NCI-H460 (cell line): Measurements from ENCODE around the gene WNK2. TPM values are rescaled to one million over a fixed set of nuclear protein-coding genes. Genes with fewer than 3 reads are reported as not detected.

Experiments
- DNase-seq: peaks from one replicate; pipeline ENCODE4 v3.0.0-alpha.2; 2016; ENCODE audit warnings: low read depth; ENCODE audit errors: extremely low read depth
- total RNA-seq: library from RNA; depleted of rRNA; stranded (reverse); fragments of >200 nt; shearing (Covaris generic); gene quantifications from 2 replicates; pipeline ENCODE4 v1.2.3, GENCODE V29; 2014

Gene WNK2
- total RNA-seq, 1 experiment from 2014 or later = 4.5 TPM

- no peak for DNase-seq
Measured at GRCh38 chr9:93183131-93183662, 742 bp upstream of the WNK2 start.

DNA sequence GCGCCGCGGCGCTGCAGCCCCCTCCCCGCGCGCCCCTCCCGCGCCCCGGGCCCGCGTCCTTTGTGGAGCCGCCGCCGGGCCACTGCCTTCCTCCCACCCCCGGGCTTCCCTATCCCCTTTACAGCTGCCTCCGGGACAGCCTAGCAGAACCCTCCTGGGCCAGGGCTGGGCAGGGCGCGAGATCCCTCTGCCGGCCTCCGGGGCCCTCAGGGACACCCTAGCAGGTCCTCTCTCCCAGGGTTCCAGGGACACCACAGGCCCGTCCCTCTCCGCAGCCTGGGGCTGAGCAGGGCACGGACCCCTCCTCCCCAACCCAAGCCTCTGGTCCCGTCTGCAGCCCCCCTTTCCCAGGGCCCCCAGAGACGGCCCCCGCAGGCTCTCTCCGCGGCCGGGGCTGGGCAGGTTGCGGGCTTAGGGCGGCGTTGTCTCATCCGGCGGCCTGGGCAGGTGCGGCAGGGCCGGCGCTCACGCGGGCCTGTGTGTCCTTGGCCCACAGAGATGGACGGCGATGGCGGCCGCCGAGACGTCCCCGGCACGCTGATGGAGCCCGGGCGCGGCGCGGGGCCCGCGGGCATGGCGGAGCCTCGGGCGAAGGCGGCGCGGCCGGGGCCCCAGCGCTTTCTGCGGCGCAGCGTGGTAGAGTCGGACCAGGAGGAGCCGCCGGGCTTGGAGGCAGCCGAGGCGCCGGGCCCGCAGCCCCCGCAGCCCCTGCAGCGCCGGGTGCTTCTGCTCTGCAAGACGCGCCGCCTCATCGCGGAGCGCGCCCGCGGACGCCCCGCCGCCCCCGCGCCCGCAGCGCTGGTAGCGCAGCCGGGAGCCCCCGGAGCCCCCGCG, 710 bp downstream of the WNK2 start:
- DNase-seq = no peak

DNA sequence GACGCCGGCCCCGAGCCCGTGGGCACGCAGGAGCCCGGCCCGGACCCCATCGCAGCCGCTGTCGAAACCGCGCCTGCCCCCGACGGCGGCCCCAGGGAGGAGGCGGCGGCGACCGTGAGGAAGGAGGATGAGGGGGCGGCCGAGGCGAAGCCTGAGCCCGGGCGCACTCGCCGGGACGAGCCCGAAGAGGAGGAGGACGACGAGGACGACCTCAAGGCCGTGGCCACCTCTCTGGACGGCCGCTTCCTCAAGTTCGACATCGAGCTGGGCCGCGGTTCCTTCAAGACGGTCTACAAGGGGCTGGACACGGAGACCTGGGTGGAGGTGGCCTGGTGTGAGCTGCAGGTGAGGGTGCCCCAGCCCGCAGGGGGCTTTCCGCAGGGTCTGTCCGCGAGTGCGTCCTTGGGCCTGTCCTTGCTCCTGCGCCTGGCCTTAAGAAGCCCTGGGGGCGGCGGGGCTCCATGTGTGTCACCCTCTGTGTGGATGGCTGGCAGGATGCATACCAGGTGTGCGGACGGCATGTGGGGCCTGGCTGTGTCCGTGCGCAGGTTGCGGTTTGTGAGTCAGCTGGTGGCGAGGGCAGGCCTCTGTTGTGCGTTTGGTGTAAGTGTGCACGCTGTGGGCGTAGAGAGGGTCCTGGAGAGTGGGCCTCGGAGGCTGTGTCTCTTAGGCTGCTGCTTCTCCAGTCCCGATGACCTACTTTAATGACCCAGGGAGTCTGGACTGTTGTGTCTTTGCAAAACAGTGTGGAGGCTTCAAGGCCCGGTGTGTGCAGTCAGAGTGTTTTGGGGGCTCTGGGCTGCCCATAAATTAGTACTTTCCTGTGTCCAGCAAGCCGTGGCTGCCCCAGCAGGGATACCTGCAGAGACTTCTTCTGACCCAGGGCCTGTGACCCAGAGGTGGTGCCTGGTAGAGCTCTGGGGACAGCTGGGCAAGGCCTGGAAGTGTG, 1.6 kb downstream of the WNK2 start:
- DNase-seq = no peak

- DNase-seq = no peak
Measured at GRCh38 chr9:93186215-93186945, 2.4 kb downstream of the WNK2 start.

DNA sequence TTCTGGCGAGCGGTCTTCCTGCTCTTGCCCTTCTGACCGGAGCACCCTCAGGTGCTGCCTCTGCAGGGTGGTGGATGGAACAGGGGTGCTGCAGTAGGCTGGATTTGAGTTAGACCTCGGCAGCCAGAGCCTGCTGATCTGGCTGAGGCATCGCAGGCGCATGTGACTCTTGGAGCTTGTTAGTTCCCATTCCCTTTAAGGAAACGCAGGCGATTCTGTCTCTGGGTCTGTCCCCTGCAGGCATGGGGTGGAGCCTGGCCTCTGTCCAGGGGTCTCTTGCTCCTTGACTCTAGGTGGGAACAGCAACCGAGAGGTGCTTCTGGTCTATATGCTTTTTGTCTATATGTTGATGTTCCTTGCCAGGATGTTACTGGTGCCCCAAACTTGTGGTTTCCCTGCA, 3.1 kb downstream of the WNK2 start:
- no peak for DNase-seq

- DNase-seq = no peak
Measured at GRCh38 chr9:93187574-93187973, 3.6 kb downstream of the WNK2 start.

DNA sequence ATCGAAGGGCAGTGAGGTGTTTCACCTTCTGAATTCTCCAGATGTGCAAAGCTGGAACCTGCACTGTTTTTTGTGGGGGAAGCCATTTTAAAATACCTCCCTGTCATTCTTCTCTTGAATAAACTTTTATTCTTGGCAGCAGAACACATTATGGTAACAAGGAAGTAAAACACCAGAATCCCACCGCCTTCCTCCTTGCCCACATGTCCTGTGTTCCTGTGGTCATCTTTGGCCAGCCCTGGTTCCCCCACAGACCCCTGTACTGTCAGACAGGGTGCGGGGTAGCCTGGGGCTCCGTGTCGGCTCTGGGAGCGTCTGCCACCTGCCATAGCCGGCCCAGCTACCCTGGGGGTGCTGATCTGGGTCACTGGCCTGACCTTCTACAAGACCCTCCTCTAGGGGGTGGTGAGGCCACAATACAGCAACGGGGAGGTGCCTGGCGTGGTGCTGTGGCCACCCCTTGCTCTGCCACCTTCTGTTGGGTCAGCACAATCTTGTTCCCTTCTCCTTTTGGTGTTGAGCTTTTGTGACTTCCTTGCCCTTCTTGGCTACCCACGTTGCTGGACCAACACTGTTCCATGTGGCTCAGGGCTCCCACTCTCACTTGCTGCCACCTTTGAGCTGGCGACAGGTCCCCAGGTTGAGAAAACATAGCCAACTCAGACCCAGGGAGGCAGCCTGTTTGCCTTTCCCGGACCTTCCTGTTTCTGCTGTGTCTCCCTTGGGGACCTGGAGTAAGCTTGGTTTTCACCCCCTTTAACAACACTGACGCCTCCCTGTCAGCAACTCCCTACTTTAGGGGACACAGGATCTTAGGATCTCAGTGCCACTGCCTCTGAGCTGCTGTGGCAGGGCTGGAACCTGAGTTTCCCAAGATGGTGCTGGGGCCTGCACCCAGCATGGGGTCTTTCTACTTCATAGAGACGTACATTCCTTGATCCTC, 4.8 kb downstream of the WNK2 start:
- DNase-seq = no peak

GRCh38 chr9:93189369-93190132, 5.6 kb downstream of the WNK2 start:
- DNase-seq = no peak

DNA sequence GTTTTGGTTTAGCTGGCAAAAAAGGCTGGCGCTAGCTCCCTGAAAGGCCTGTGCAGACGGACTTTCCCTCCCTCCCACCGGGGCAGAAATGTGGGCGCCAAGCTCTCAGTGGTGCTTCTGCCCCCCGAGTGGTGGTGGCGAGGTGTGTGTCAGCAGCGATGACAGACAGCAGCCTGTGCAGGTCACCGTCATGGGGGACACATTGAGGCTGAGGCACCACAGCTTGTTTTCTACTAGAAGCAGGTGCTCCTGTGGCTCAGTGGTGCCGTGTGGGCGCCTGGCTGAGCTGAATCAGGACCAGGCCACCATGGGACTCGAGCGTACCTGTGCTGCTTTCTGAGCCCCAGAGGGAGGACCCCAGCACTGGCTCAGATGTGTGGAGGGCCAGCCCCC, 6.2 kb downstream of the WNK2 start:
- no peak for DNase-seq

- DNase-seq = no peak
Measured at GRCh38 chr9:93190656-93191353, 6.9 kb downstream of the WNK2 start.

DNA sequence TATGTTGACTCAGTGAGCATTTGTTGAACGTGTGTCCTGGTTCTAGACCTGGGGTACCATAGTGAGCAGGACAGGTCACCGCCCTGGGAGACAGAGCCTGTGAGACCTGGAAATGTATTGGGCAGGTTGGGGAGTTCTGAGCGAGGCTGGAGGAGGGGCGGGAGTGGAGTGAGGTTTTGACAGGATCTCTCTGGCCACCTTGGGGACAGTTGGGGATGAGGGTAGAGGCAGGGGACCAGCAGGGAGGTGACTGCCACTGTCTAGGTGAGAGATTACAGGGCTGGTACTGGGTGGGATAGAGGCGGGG, 7.4 kb downstream of the WNK2 start:
- DNase-seq = no peak

- DNase-seq = no peak
Measured at GRCh38 chr9:93192721-93193387, 8.9 kb downstream of the WNK2 start.

- DNase-seq = no peak
Measured at GRCh38 chr9:93193388-93194220, 9.7 kb downstream of the WNK2 start.

GRCh38 chr9:93194221-93194625, 10.3 kb downstream of the WNK2 start:
- DNase-seq = no peak

- no peak for DNase-seq
Measured at GRCh38 chr9:93194641-93195040, 10.7 kb downstream of the WNK2 start.

- no peak for DNase-seq
Measured at GRCh38 chr9:93196096-93197055, 12.4 kb downstream of the WNK2 start.
